ENCODE results near the gene ANKRD13C. TPM values are rescaled to one million over a fixed set of nuclear protein-coding genes. Genes with fewer than 3 reads are reported as not detected.

ANKRD13C gene
- total RNA-seq, 3 donors from 2014 or later, result 20.8 to 24.8 (median 23.4) TPM

GRCh38 chr1:70210820-70211219 is 143.7 kb downstream of the ANKRD13C start:
- Histone ChIP-seq H3K4me1 (ENCODE audit: low read depth) (peaks cover 13% of the 10 kb centered on the region), H3K4me3 (no peak overlapping the region), H3K9me3 (no peaks in the 10 kb centered on the region), H3K36me3 (ENCODE audit: low read depth) (no peaks in the 10 kb centered on the region)
- intact Hi-C loops (cut with DNase I, micrococcal nuclease), result no loop called here
- ATAC-seq (no peak), DNase-seq (no peak)
- TF ChIP-seq CTCF (IDR thresholded peaks at IDR 0.05), result no peak

Other genes with a start within 250 kb of the ANKRD13C start
- 10 to 100 TPM in 2 of 3 donors, 1 to 10 TPM in 1; 9.0 to 13.4 (median 10.4) TPM for gene LRRC40, start 149.1 kb downstream of the ANKRD13C start, total RNA-seq
- gene SRSF11, start 133.3 kb downstream of the ANKRD13C start, total RNA-seq, result 100 to 1,000 TPM; 113 to 147 (median 126) TPM
- gene CTH, start 56.5 kb upstream of the ANKRD13C start, total RNA-seq, result 10 to 100 TPM in 1 of 3 donors, 1 to 10 TPM in 2; 5.4 to 13.8 (median 7.2) TPM